IMR-90 (cell line): ENCODE results near the gene TBC1D4. TPM values are rescaled to one million over a fixed set of nuclear protein-coding genes. Genes with fewer than 3 reads are reported as not detected.

Source experiments
- ATAC-seq: fragments of 200-7000 bp; cut with Tn5 transposase; 2 replicates; pipeline ENCODE4 v1.9.1; 2020; ENCODE audit warnings: low read depth, mild to moderate bottlenecking, moderate library complexity
- BruUV-seq: library from RNA; stranded (reverse); fragments of 400-500 nt; replicated peaks from 2 replicates; lab custom pipeline; 2021; lab: Mats Ljungman, UMichigan
- CTCF ChIA-PET: fragments of 300-600 bp; formaldehyde crosslinking; extraction: SDS; loops from one replicate; lab custom pipeline; 2021; ENCODE audit warnings: antibody characterized with exemption; lab: Yijun Ruan, JAX
- POLR2A ChIA-PET: fragments of 300-600 bp; sonication (Branson Sonifier 250); formaldehyde crosslinking; loops from one replicate; lab custom pipeline; 2022; ENCODE audit warnings: antibody characterized with exemption; ENCODE audit not compliant: unreplicated experiment; lab: Charles Lee
- DNase-seq: peaks from one replicate; pipeline ENCODE4 v3.0.0; 2013
- H2AFZ ChIP-seq: replicated peaks from 2 replicates; pipeline ENCODE3; 2013; ENCODE audit warnings: low read length, mild to moderate bottlenecking; ENCODE audit not compliant: poor library complexity
- H2AK5ac ChIP-seq: 2 replicates; pipeline ENCODE4 v1.6.1; 2013; ENCODE audit warnings: low read depth, low read length, inconsistent platforms
- H2AK9ac ChIP-seq: replicated peaks from 2 replicates; pipeline ENCODE3; 2013; ENCODE audit warnings: mild to moderate bottlenecking, low read depth, low read length, moderate library complexity; ENCODE audit not compliant: poor library complexity
- H2BK120ac ChIP-seq: 2 replicates; pipeline ENCODE4 v1.6.1; 2013; ENCODE audit warnings: low read depth, low read length, inconsistent platforms
- H2BK15ac ChIP-seq: 3 replicates; pipeline ENCODE4 v1.6.1; 2013; ENCODE audit warnings: low read depth, low read length, inconsistent platforms
- H2BK20ac ChIP-seq: 2 replicates; pipeline ENCODE4 v1.6.1; 2013; ENCODE audit warnings: low read depth, mild to moderate bottlenecking, inconsistent platforms, low read length, moderate library complexity
- H2BK5ac ChIP-seq: 2 replicates; pipeline ENCODE4 v1.6.1; 2013; ENCODE audit warnings: mild to moderate bottlenecking, low read depth, low read length, inconsistent platforms; ENCODE audit not compliant: poor library complexity, severe bottlenecking
- H3K14ac ChIP-seq: replicated peaks from 2 replicates; pipeline ENCODE4 v1.6.1; 2013; ENCODE audit warnings: low read depth, low read length, inconsistent platforms
- H3K18ac ChIP-seq: 2 replicates; pipeline ENCODE4 v1.6.1; 2013; ENCODE audit warnings: low read depth, low read length, control low read depth
- H3K23ac ChIP-seq: 2 replicates; pipeline ENCODE4 v1.6.1; 2013; ENCODE audit warnings: low read depth, low read length, inconsistent platforms
- H3K27ac ChIP-seq: 2 replicates; pipeline ENCODE4 v1.5.1; 2013; ENCODE audit warnings: mild to moderate bottlenecking, control low read depth, low read length; ENCODE audit not compliant: insufficient read depth
- H3K27me3 ChIP-seq: 2 replicates; pipeline ENCODE4 v1.6.1; 2013; ENCODE audit warnings: low read length; ENCODE audit not compliant: control insufficient read depth, insufficient read depth
- H3K36me3 ChIP-seq: 2 replicates; pipeline ENCODE4 v1.6.1; 2013; ENCODE audit warnings: low read length, mixed read lengths; ENCODE audit not compliant: control insufficient read depth, insufficient read depth
- H3K4ac ChIP-seq: 2 replicates; pipeline ENCODE4 v1.6.1; 2013; ENCODE audit warnings: low read depth, low read length, inconsistent platforms
- H3K4me1 ChIP-seq: 2 replicates; pipeline ENCODE4 v1.6.1; 2013; ENCODE audit warnings: low read length, mixed read lengths; ENCODE audit not compliant: control insufficient read depth, insufficient read depth
- H3K4me2 ChIP-seq: 2 replicates; pipeline ENCODE4 v1.6.1; 2013; ENCODE audit warnings: low read depth, mild to moderate bottlenecking, control low read depth, low read length, moderate library complexity
- H3K4me3 ChIP-seq: 2 replicates; pipeline ENCODE4 v1.5.1; 2013; ENCODE audit warnings: low read depth, mild to moderate bottlenecking, control low read depth, low read length, moderate library complexity; ENCODE audit not compliant: insufficient read depth
- H3K56ac ChIP-seq: 2 replicates; pipeline ENCODE4 v1.6.1; 2013; ENCODE audit warnings: low read length, inconsistent platforms; ENCODE audit not compliant: insufficient read depth; ENCODE audit errors: extremely low read depth
- H3K79me1 ChIP-seq, 2 experiments: 2 replicates each; pipeline ENCODE4 v1.6.1; 2013; ENCODE audit warnings: low read length in 2 of 2, inconsistent platforms in 1 of 2, low read depth in 1 of 2
- H3K9ac ChIP-seq: 2 replicates; pipeline ENCODE4 v1.6.1; 2013; ENCODE audit warnings: low read depth, low read length, control low read depth
- H3K9me1 ChIP-seq: 2 replicates; pipeline ENCODE4 v1.6.1; 2013; ENCODE audit warnings: low read length, inconsistent platforms; ENCODE audit not compliant: insufficient read depth
- H3K9me3 ChIP-seq: 2 replicates; pipeline ENCODE4 v1.6.1; 2013; ENCODE audit warnings: low read length; ENCODE audit not compliant: control insufficient read depth, insufficient read depth
- H4K20me1 ChIP-seq: 2 replicates; pipeline ENCODE4 v1.6.1; 2013; ENCODE audit warnings: low read length, inconsistent platforms; ENCODE audit not compliant: insufficient read depth
- H4K5ac ChIP-seq: 2 replicates; pipeline ENCODE4 v1.6.1; 2013; ENCODE audit warnings: mild to moderate bottlenecking, low read depth, low read length, control low read depth
- H4K8ac ChIP-seq, 2 experiments: 2 replicates each; pipeline ENCODE4 v1.6.1; 2013; ENCODE audit warnings: low read depth in 2 of 2, low read length in 2 of 2, control low read depth in 1 of 2, inconsistent platforms in 1 of 2
- H4K91ac ChIP-seq: 2 replicates; pipeline ENCODE4 v1.6.1; 2013; ENCODE audit warnings: low read depth, low read length, inconsistent platforms; ENCODE audit not compliant: insufficient read depth
- CEBPB ChIP-seq: IDR thresholded peaks from 2 replicates; pipeline ENCODE4 v1.6.1; 2012; ENCODE audit warnings: low read depth, low read length, improper control_type of control experiment
- FOS ChIP-seq: fragments of 150-350 bp; IDR thresholded peaks from 2 replicates; pipeline ENCODE4 v1.6.1; 2016; ENCODE audit warnings: low read depth, low read length
- MAFK ChIP-seq: IDR thresholded peaks from 2 replicates; pipeline ENCODE4 v1.6.1; 2012; ENCODE audit warnings: low read depth, low read length, improper control_type of control experiment
- MXI1 ChIP-seq: IDR thresholded peaks from 2 replicates; pipeline ENCODE4 v1.6.1; 2012; ENCODE audit warnings: low read depth, mild to moderate bottlenecking, low read length, moderate library complexity, borderline replicate concordance
- RCOR1 ChIP-seq: IDR thresholded peaks from 2 replicates; pipeline ENCODE4 v1.6.1; 2012; ENCODE audit warnings: mild to moderate bottlenecking, low read length, improper control_type of control experiment; ENCODE audit not compliant: insufficient replicate concordance
- RFX5 ChIP-seq: IDR thresholded peaks from 2 replicates; pipeline ENCODE4 v1.8.0; 2012; ENCODE audit warnings: low read depth, mild to moderate bottlenecking, low read length, moderate library complexity
- WGBS, 2 experiments: methylation state at CpG; one replicate each; pipeline versions ENCODE4 v1.1.5 to v1.1.7; 2013; ENCODE audit warnings: missing lambda C conversion rate in 2 of 2; ENCODE audit not compliant: insufficient read length in 1 of 2; ENCODE audit errors: extremely low coverage in 2 of 2; 5-methylcytosine and 5-hydroxymethylcytosine counted together
- dilution Hi-C: fragments of 300-500 bp; cut with HindIII; formaldehyde crosslinking; loops from one replicate; pipeline ENCODE4 v1.14.3; 2018; ENCODE audit warnings: low sequenced_read_pairs; ENCODE audit not compliant: unreplicated experiment
- in situ Hi-C: fragments of 300-500 bp; cut with MboI; formaldehyde crosslinking; loops from 3 replicates; pipeline ENCODE4 v1.14.3; 2019; ENCODE audit warnings: low sequenced_read_pairs, inconsistent platforms, mixed read lengths
- intact Hi-C: fragments of 100-400 bp; cut with micrococcal nuclease; formaldehyde crosslinking; loops from 2 replicates; pipeline ENCODE4 v1.10.0; 2022
- polyA plus RNA-seq, 3 experiments: library from polyadenylated mRNA; depleted of rRNA; stranded (reverse); fragments of >200 nt; gene quantifications; 2 replicates each; pipeline ENCODE4 v1.2.3, GENCODE V29; 2012; ENCODE audit warnings: low replicate concordance in 1 of 3
- total RNA-seq: library from RNA; depleted of rRNA; stranded (reverse); fragments of >200 nt; gene quantifications from 2 replicates; pipeline ENCODE4 v1.2.3, GENCODE V29; 2012

The TBC1D4 gene
- total and polyA plus RNA-seq, 2 of the 4 experiments (the other 2 are of a cell fraction), result 7.5 to 22.8 TPM

DNA sequence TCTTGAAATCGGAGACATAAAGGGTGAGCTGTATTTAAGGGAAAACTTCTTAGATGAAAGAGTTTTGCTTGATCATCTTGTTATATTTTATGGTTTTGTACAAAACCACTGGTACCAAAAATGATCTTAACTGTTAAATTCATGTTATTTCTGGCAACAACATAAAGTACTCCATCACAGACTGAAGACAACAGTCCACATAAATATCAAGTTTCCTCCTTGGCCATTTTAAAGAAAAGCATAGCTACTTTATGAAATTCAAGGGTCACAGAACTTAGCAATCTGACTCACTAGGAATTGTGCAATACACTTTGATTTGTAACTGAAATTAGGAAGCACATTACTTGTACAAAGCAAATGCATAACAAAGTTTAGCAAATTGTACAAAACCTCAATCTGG lies 66.3 kb downstream of the TBC1D4 start:
- POLR2A ChIA-PET, result no interaction called here
- no peak overlapping the region for H4K91ac ChIP-seq
- H3K9ac ChIP-seq, result no peak overlapping the region
- H3K4me3 ChIP-seq, result no peak overlapping the region
- H4K5ac ChIP-seq, result no peak overlapping the region
- H2BK15ac ChIP-seq, result no peak overlapping the region
- no peak overlapping the region for H3K23ac ChIP-seq
- no peak overlapping the region for H2AK9ac ChIP-seq
- BruUV-seq, result no TSS peak
- peaks cover 12 to 20% of the 10 kb centered on the region in 2 experiments for H3K79me1 ChIP-seq
- CTCF ChIA-PET, result interaction anchor here (0.6 kb wide), 1 partner anchor 941 kb away, joined by 3 read pairs; no protein-coding TSS in a partner anchor
- H2BK120ac ChIP-seq, result no peak overlapping the region
- peak; percentile 89 for DNase-seq
- no CpG with 5 or more reads among the region's 1 CpG for WGBS, 2 experiments
- no peak overlapping the region for H3K56ac ChIP-seq
- no peak overlapping the region for H3K18ac ChIP-seq
- no peak overlapping the region for H2BK20ac ChIP-seq
- no peaks in the 10 kb centered on the region for H3K27me3 ChIP-seq
- H2AFZ ChIP-seq, result no peak overlapping the region
- no peak overlapping the region for H3K27ac ChIP-seq
- H3K4me2 ChIP-seq, result 0 out of 2 replicates have a peak overlapping the region, but pooled peaks have one; percentile 3
- intact Hi-C loops (loop anchor here (5.0 kb wide), 1 partner anchor 33 kb away; no protein-coding TSS in a partner anchor), in situ Hi-C loops (no loop called here), dilution Hi-C loops (no loop called here)
- peak overlapping the region; percentile 34 for H2BK5ac ChIP-seq
- no peaks in the 10 kb centered on the region for H3K36me3 ChIP-seq
- peaks cover 15% of the 10 kb centered on the region for H3K9me1 ChIP-seq
- no peak overlapping the region for H3K14ac ChIP-seq
- H3K4ac ChIP-seq, result no peak overlapping the region
- H4K20me1 ChIP-seq, result no peaks in the 10 kb centered on the region
- TF ChIP-seq MAFK, result no peak
- no peak for TF ChIP-seq RFX5
- peak; percentile 67 for TF ChIP-seq FOS
- TF ChIP-seq MXI1, result no peak
- TF ChIP-seq CEBPB, result peak; percentile 100
- no peak for TF ChIP-seq RCOR1
- peaks cover 11% of the 10 kb centered on the region for H3K4me1 ChIP-seq
- no peak overlapping the region for H4K8ac ChIP-seq
- H3K9me3 ChIP-seq, result no peaks in the 10 kb centered on the region
- ATAC-seq, result peak; percentile 73
- no peak overlapping the region for H2AK5ac ChIP-seq
